HG03095 (cell line): Measurements from ENCODE around the gene EOMES.
"Not testable (repeated sequence)": the region's sequence is repeated elsewhere in the genome, so short reads cannot be mapped to it uniquely, and the experiment has no call there.

Experiments used
- ATAC-seq: cut with Tn5 transposase; IDR thresholded peaks from one replicate; pipeline ENCODE4 v1.9.1; 2021; ENCODE audit warnings: moderate library complexity; ENCODE audit not compliant: unreplicated experiment

The EOMES gene

GRCh38 chr3:27721717-27722564 is at the start of gene EOMES:
TSS of gene EOMES (minus strand) at chr3:27722323. CDS start at chr3:27722294, 29 bp downstream.
- peak; percentile 56 for ATAC-seq

DNA sequence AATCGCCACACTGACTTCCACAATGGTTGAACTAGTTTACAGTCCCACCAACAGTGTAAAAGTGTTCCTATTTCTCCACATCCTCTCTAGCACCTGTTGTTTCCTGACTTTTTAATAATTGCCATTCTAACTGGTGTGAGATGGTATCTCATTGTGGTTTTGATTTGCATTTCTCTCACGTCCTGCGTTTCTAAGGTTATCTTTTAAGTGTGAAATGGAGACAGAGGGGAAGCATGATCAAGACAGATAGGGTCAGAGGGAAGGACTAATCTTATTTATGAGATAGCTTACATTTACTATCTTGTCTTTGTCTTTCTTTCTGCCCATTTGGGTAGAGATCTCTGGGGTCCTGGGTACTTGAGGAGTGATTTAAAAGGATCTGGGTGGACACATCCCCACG is 48.3 kb upstream of the EOMES start:
- ATAC-seq = not testable (repeated sequence)

DNA sequence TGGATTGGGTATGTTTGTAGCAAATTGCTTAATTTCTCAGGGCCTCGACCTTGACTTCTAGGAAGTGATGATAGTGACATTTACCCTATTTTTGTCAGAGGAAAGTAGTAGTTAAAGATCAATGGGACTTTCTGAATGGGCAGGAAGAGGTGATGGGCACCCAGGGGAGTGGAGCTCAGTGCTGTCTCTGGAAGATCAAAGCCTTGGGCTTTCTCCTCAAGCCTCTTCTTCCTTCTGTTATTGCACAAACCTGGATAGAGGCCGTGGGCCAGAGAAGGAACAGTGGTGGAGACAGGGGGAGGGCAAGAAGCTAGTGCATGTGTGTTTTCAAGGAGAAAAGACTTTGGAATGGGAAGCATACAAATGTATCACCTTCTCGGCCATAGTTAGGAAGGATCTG is 44.9 kb upstream of the EOMES start:
- ATAC-seq = no peak

DNA sequence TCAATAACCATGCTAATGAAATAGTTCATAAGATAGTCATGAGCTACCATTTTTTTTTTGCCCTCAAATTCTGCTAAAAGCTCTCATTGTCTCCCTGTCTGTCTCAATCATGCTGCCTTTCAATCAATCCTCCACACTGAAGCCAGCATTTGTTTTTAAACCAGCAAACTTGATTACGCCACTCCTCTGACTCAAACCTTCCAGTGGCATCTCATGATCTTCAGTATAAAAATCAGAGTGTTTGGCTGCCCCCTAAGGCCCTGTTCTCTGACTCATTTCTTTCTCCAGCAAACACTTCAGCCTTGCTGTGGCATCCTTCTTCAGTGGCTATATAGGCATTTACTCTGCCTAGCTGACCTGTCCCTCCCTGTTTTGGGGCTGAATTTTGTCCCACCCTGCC is 36.0 kb upstream of the EOMES start:
- no peak for ATAC-seq

DNA sequence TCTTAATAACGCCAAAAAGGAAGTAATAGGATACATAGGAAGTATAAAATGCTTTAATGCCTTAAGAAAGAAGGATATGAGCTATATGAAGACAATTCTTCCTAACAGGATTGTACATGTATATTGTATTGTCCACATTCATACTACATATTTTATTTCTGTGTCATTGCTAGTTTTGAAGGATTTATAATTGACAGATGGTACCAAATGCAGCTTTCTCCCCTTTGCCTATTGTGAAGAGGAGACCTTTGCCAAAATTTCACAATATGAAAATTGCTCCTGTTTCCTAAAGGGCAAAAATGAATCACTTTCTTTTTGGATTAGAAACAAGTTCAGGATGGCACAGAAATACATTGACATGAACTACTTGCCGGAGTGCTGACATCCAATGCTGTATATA is 34.8 kb upstream of the EOMES start:
- ATAC-seq = no peak

DNA sequence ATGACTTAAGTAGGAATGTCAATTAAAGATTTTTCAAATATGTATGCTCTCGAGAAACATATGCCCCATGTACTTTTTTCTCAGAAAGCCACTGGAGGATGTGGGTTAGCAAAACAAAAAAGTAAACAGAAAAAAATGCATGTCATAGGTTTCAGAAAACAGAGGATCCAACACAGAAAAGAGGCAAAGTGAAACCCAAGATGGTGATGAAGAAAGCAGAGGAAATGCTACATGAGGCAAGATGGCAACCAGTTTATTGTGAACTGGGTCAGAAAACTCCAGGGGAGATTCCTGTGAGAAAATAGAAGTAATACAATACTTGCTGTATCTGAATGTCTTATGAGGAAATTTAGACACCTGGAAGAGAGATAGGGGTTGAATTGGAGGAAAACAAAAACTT is 30.8 kb upstream of the EOMES start:
- no peak for ATAC-seq

DNA sequence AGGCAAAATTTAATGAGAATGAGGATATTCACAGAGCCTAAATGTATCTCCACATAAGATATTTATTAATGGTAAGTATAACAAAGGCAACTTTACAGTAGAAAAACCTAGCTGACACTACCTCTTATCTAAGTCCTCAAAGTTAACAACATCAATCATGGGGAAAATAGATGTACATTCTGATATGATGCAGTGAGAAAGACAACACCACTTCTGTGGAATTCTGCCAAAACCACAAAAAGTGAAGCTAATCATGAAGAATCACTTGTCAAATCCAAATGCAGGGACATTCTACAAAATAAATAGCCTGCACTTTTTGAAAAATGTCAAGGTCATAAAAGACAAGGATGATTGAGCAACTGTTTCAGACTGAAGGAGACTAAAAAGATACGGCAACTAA is 27.5 kb upstream of the EOMES start:
- ATAC-seq = no peak

- ATAC-seq = no peak
These were observed 24.7 kb upstream of the EOMES start for GRCh38 chr3:27746838-27747237.

DNA sequence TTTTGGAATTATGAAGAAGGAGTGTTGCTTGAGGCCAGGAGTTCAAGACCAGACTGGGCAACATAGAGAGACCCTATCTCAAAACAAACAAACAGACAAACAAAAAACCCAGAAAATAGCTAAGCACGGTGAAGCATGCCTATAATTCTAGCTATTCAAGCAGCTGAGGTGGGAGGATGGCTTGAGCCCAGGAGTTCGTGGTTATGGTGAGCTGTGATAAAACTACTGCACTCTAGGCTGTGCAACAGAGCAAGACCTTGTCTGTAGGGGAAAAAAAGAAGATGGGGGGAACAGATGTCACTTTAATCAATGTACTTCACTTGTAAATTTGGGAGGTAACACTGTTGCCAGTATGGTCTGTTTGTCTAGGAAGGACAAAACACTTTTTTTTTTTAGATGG is 18.7 kb upstream of the EOMES start:
- no peak for ATAC-seq

DNA sequence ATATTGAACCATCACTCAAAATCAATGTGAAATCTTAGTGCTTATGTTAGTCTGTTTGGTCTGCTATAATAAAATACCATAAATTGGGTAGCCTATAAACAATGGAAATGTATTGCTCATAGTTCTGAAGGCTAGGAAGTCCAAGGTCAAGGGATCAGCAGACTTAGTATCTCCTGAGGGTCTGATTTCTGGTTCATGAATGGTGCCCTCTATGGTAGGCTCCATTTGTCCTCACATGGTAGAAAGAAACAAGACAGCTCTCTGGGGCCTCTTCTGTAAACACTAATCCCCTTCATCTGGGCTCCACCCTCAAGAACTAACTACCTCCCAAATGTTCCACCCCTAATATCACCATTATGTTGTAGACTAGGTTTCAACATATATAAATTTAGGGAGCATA is 15.0 kb upstream of the EOMES start:
- no peak for ATAC-seq

- no peak for ATAC-seq
These were observed 8.9 kb upstream of the EOMES start for GRCh38 chr3:27730774-27731659.

DNA sequence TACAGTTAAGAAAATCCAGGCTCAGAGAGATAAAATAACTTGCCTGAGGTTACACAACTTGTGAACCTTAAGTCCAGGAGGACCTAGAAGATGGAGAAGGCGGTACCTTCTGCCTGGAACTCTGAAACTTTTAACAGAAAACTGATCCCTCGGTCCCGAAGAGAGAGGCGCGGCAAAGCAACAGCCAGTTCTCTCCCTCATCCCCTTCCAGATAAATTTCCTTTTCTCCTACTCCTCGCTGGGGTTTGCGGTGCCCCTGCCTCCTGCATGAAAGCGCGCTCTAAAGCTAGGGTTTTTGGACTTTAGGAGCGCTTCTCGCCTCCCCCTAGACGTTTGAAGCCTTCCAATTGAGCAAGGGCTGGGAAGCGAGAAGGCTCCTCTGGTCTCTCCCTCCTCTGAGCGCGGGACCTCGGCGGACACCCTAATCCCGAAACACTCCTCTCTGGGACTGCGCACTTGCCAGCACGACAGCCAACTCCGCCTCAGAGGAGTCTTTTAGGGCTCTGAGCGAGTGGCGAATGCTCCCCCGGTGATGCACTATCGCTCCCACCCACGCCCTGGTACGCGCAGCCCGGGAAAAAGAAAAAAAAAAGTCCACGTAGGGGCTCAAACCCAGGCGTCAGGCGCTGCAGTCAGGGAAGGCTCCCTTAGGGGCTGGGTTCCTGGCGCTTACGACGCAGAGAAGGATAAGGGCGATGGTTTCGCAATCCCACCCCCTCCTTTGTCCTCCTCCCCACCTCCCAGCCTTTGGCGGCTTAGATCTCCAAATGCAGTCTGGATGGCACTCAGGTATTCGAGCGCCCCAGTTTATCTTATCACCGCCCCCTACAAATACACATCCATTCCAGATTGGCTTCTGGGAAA is 7.9 kb upstream of the EOMES start:
- ATAC-seq = no peak

DNA sequence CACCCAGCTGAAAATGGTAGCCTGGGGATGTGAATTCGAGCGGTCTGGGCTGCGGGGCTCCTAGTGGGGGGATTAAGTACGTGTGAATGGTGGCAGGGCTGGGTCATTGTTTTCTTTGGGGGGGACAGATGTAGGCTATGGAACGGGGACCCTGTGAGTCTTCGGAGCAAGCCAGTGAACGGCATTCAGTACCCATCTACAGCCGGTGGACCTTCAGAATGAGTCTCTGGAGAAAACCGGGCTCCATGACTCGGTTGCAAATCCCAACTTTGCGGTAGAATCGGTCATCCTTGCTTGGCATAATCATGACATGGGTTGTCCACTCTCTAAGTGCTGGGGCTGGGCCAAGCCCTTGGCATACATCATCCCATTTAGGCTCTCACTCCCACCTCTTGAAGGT is 7.2 kb upstream of the EOMES start:
- ATAC-seq = no peak

- ATAC-seq = no peak
These were observed 6.3 kb upstream of the EOMES start for GRCh38 chr3:27728195-27729087.

DNA sequence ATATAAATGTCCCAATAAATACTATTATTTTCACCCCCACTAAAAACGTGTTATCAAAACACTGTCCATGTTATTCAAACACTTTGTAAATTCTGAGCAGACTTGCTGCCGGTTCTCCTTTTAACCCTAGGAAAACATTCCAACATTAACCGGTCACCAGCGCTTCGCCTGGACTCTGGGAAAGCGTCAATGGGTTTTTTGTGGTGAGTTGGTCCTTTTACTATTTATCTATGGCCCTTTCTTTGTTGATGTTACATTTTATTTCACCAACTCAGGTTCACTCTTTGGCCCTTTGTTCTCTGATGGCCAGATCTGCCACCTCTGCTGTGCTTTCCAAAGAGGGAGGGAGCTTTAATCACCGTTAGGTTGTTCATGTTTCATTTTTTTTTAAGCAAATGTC is 4.1 kb upstream of the EOMES start:
- ATAC-seq = no peak

DNA sequence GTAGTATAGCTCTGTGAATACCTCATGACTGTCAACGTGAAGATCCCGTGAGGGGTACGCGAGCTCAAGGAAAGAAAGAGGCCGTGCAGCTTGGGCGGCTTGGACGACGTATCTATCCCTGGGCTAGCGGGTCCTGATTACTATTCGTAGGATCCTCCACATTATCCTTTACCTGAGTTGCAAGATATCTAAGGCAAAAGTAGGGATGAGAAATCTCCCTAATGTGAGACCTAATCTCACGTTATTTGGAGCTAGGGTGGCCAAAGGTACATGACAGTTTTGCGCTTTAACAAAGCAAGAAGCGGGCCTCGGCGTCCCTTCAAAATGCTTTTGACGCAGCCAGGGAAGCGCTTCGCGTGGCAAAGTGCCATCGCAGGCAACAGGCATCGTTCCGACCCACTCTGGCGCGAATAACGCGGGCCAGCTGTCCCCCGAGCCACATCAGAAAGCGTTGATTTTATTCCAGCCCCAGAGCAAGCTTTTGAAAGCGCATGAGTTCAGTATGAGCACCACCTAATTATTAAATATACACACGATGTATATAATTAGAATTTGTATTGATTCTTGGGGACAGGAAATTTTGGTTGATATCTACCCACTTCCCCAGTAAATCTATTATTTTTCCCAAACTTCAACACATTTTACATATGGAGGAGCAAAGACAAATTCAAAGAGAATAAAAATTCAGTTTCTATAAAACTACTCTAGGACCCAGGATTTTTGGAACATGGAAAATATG is 2.5 kb upstream of the EOMES start:
- ATAC-seq = no peak

- no peak for ATAC-seq
These were observed 1.8 kb upstream of the EOMES start for GRCh38 chr3:27723815-27724458.

DNA sequence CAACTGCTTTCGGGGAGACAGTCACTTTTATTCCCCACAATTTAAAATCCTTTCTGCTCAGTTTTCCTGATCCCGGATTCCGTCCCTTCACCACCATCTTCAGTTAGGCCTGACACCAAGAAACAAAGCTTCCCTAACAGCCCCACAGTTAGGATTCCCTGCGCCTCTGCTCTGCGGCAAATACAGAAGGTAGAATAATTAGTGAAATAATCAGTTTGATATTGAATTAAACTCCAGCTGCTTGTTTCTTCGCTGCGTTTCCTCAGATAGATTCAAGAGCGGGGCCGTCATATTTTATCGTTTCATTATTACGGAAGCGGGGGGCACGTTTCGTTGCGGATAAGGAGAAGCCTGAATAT is 1.3 kb upstream of the EOMES start:
- no peak for ATAC-seq

DNA sequence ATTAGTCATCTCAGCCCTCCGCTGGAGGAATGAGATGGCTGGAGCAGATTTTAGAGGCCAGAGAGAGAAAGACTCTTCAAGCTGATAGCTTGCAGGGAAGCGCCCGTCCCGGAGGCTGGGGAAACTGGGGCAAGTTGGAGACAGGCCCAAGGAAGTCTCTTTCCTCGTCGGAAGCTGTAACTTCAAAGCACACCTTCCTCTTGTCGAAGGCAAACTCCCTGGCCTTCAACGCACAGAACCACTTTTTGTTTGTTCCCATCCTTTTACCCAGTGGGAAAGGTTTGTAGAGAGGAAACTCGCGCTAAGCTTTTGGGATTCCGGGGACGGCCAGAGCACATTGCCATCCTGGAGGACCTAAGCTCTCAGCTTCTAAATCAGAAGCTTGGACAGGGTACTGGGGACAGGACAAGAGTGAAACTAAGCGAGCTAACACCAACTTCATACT is 900 bp upstream of the EOMES start:
- ATAC-seq = no peak
